T-helper 9 cell (primary cell): ENCODE measurements around the gene RUNX1.
A peak's percentile ranks its signal among the peaks of the same experiment; 100 is the strongest.

Source experiments
- DNase-seq: peaks from one replicate; pipeline ENCODE4 v3.0.0-alpha.2; 2020

Gene RUNX1

DNA sequence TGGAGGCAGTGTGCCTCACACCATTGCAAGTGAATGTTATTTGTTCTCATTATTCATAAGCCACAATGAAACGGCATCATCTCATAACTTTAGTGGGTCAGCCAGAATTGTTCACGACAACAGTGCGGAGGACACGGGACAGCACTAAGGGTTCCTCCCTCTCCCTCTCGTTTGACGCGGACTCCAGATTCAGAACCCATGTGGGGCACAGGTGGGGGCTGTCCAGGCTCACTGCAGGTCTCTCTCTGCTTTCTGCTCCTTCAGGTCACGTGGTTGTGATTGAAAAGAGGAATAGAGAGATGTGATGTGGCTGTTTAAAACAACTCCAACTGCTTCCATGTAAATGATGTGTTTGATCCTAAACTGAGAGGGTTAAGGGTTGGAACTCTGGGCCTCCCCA is 13.5 kb downstream of the RUNX1 start:
- no peak for DNase-seq

GRCh38 chr21:35035116-35035515 is 14.0 kb downstream of the RUNX1 start:
- no peak for DNase-seq

DNA sequence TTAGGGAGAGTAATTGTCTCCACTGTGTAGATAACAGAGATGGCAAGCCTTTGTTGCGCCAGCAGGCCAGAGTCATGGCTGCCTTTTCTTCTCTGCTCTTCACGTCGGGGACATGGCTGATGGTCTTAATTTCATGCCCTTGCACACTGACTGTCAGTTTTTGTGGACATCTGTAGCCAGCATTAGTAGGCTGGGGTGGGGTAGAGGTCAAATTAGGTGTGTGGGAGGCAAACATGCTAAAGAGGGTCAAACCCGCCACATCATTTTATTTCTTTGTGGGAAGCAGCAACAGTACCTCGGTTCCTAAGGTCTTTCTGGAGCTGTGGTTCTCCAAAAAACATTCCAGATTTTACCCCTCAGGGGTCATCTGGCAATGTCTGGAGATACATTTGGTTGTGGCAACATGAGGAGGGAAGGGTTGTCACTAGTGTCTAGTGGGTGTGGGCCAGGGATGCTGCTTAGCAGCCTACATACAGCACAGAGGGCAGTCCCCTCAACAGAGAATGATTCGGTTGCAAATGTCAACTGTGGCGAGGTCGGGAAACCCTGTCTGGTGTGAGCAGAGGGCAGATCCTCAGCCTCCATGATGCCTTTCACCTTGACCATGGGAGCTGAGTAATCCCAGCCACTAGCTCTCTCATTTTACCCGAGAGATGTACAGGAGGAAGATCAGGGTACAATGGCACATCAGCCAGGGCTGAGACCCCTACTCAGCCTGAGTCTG is 14.7 kb downstream of the RUNX1 start:
- DNase-seq = no peak

GRCh38 chr21:35032474-35033263 is 16.4 kb downstream of the RUNX1 start:
- no peak for DNase-seq

GRCh38 chr21:35028451-35028978 is 20.6 kb downstream of the RUNX1 start:
- no peak for DNase-seq

DNA sequence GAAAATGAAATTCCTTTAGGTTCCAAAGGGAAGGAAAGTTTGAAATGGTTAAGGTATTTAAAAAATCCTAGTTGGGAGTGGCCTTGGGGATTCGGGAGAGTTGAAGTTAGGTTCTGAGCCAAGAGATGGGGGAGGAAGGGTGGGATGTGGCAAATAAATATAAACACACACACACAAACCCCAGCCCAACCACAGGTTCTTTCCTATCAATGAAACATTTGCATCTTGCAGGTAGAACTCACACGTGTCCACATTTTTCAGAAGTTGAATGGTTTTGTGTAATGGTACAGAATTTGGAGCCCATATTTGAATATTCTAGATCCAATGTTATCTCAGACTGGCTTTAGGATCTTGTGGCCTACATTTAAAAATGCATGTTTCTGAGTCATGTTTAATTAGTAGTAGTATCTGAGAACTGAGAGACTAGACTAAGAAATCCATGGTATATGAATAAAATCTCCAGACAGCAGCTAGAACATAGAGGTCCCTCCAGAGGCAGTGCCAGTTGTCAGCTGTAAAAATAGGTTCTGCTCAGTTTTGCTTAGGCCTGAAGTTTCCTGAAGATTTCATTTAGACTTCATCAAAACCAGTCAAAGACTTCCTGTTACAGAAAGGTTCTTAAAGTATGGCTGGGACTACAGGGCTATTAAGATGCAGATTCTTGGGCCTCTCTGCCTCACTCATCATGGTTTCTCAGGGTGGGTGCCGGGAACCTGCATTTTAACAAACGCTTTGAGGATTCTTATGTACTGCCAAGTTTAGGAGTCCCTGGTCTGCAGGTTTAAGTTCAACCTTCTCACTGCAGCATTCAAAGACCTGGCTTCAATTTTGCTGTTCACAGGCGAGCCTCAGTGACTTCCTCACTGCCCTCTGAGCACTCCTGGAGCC is 21.3 kb downstream of the RUNX1 start:
- no peak for DNase-seq

- DNase-seq = peak; percentile 76
These were observed 22.2 kb downstream of the RUNX1 start for GRCh38 chr21:35026617-35027562.

GRCh38 chr21:35026153-35026500 is 23.0 kb downstream of the RUNX1 start:
- no peak for DNase-seq

DNA sequence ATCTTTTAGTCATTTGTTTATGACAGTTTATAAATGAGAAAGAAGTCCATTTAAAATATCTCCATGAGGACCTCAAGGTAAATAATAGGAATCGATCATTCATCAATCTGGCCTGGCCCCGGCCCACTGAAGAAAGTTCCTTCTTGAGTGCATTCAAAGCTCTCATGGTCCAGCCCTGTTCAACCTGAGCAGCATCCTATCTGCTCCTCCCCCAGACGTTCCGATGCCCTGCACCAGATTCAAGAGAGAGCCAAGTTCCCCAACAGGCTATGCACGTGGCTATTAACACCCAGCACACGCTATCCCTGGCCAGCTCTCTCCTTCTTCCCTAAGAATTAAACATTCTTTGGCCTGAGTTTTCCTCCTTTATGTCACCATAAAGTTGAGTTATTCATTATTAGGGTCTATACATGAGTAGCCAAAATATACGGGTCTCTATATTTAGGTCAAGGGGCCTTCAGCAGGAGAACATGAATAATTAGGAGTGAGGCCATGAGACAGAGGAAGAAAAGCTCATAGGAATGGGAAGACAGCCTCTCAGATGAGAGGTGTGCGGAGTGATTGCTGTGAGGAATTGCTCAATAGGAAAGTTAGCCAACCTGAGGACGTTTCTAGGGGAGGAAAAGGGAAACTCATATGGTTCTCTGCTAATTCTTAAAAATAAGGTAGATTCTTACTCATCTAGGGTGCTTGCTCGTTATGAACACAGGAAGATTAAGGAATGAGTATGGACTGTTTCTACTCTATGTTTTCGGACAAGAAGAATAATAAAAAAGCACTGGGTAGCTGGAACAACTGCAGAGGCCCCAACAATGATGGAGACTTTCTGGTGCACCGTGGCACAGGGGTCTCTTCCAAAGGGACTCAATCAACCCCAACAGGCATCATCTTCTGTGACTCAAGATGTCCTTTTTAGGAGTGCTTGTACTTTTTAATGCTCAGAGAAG is 23.6 kb downstream of the RUNX1 start:
- DNase-seq = no peak

DNA sequence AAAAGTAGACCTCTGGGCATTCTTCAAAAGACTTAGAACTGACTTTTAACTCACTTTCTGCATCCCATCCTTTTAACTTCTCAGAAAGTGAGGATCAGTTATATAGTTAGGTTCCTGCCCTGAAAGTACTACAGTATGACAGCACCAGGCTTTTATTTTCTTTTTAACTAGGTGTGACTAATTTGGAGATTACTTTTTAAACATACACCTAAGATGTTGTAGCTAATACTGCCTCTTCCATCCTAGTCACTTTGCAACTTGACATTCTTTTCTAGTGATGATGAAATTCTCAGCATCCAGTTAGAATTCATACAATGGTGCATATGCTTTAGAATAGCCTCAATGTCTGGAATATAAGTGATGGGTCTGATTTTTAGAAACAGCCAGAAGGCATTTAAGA is 24.6 kb downstream of the RUNX1 start:
- no peak for DNase-seq

DNA sequence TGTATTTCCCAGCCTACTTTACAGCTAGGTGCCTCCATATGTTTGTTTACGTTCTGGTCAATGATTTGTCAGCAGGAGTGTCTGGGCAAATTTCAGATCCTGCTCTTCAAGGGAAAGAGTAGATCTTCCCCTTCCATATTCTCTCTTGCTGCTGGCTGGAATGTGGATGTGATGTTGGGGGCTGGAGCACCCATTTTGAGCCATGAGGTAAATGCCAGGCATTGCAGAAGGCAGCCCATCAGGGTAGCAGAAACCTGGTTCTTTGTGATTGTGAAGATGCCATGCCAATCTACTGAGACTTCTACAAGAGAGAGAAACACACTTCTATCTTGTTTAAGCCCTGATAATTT is 25.1 kb downstream of the RUNX1 start:
- DNase-seq = no peak

DNA sequence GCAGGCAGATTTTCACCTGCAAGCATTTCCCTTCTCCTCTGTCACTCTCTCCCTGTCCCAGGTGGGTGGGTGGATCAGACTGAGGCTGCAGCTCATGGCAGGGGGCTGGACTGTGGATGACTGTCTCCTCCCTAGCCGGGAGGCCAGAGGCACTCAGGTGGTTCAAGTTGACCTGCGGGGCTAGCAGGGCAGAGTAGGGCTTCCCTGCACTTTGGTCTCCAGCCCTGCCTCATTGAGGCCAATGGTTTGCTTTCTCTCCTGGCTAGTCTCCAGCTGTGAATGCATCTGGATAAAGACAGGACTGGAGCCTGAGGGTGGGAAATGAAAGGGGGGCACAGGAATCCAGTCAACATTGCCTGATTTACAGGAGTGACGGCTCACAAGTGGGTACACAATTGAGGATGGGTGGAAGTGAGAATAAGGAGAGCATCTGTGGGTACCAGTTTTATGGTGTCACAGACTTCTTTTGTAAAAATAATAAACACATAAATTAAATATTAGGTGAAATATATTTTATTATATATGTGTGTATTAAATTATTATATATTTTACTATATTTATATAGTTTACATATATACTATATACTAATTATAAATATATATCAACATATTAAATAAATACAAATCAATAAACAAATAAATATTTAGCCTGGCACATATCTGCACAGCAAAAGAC is 25.6 kb downstream of the RUNX1 start:
- no peak for DNase-seq

GRCh38 chr21:35021546-35021945 is 27.6 kb downstream of the RUNX1 start:
- no peak for DNase-seq

DNA sequence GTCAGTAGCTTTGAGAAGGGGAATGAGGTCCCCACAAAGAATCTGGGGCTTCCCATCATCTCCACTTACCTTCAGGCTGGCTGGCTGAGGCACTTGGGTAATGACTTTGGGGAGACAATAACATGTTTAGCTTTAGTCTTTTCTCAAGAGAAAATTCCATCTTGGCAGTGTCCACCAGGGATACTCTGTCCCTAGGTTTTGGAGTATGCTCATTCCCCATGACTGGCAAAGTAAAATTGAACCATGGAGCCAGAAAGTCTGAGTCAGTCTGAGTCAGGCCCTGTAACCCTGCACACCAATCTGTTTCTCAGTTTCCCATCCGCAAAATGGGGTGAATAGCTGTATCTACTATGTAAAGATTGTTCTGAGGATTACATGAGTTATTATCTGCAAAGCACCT is 28.2 kb downstream of the RUNX1 start:
- no peak for DNase-seq

GRCh38 chr21:35020436-35020835 is 28.7 kb downstream of the RUNX1 start:
- DNase-seq = no peak

- DNase-seq = no peak
These were observed 29.5 kb downstream of the RUNX1 start for GRCh38 chr21:35019631-35020032.

DNA sequence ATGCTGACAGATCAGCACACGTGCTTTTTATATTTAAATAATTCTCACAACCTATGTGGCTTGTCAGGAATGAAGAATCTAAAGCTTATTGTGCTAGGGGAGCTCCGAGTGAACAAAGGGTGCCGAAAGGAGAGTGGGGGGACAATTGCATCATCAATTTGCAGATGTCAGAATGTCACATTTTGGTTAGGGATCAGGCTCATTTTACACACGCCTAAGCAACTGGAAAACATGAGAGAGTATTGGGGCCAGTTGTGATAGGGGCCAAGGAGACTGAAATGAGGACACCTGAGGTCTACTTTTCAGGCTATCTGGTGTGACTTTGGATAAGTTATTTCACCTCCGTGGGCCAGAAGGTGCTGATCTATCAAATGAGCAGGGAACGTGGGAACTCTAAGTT is 31.8 kb downstream of the RUNX1 start:
- no peak for DNase-seq

- DNase-seq = no peak
These were observed 32.4 kb downstream of the RUNX1 start for GRCh38 chr21:35016517-35017188.

DNA sequence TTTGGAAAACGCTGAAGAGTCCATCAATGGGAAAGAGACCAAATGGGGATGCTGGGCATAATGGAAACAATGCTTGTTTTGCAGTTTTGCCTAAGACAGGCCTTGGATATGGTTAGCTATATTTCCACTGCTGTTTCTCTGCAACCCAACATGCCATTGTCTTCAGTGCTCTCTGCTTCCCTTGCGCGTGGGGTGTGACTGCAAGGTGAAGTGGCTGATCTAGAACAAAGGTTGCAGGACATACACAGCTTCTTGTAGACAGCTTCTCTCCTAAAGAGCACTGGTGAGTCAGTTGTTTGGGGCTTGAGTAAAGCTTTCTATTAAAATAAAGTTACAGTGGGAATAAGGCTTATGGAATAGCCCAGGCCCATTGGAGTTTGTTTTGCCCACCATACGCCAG is 33.0 kb downstream of the RUNX1 start:
- no peak for DNase-seq
